NOMO-1 treated with dmso at 0.1 percent for 144 hours (cell line): ENCODE data around the gene GZMB.
"Not testable (repeated sequence)": the region's sequence is repeated elsewhere in the genome, so short reads cannot be mapped to it uniquely, and the experiment has no call there.

Source experiments
- DNase-seq: peaks from one replicate; lab custom pipeline; 2025; ENCODE audit not compliant: unreplicated experiment; lab: John Stamatoyannopoulos, UW

The GZMB gene

GRCh38 chr14:24631749-24632335 lies 2.1 kb downstream of the GZMB start:
- no peak for DNase-seq

- DNase-seq, result no peak
Measured at GRCh38 chr14:24630872-24631477, 3.0 kb downstream of the GZMB start.

- DNase-seq, result no peak
Measured at GRCh38 chr14:24630087-24630871, 3.7 kb downstream of the GZMB start.

GRCh38 chr14:24629521-24629920 lies 4.5 kb downstream of the GZMB start:
- no peak for DNase-seq

- DNase-seq, result no peak
Measured at GRCh38 chr14:24613747-24614146, 20.2 kb downstream of the GZMB start.

- peak; percentile 5 for DNase-seq
Measured at GRCh38 chr14:24613241-24613640, 20.7 kb downstream of the GZMB start.

GRCh38 chr14:24612196-24612595 lies 21.8 kb downstream of the GZMB start:
- DNase-seq, result no peak

GRCh38 chr14:24609655-24610344 lies 24.2 kb downstream of the GZMB start, which contains the start of gene GZMH:
Gene GZMH (minus strand): TSS chr14:24609685. CDS start chr14:24609613, 72 bp downstream.
- DNase-seq, result no peak

DNA sequence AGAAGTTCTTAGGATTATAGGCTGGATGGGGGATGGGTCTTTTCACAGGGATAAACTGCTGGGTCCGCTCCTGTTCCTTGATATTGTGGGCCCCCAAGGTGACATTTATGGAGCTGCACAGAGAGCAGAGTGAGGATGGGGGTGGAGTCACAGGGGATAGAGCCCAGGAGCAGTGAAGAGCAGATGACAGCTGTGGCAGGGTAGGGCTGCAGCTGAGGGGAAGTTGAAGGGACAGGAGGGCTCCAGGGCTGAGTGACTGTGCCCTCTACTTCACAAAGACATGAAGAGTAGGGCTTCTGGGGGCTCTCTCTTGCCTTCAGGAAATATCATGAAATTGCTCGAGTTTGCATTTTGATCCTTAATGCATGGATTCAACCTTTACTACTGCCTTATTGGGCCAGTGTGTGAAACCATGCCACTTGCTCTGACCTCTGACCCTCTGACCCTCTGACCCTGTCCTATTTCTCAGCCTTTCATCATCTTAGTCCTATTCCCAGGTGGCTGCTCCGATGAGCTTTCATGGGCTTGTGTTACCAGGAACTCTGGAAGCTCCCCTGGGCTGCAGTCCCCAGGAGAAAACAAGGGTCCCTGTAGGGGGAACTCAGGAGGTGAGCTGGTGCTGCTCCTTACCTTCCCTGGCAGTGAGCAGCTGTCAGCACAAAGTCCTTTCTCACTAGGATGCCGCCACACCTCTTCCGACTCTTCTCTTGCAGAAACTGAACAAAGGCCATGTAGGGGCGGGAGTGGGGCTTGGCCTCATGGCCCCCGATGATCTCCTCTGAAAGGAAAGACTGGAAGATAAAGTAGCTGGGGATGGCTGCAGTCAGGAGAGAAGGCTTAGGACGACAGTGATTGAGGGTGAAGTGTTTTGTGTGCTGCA lies 26.1 kb downstream of the GZMB start:
- DNase-seq, result peak; percentile 8

- peak; percentile 1 for DNase-seq
Measured at GRCh38 chr14:24607081-24607480, 26.9 kb downstream of the GZMB start.

- peak; percentile 34 for DNase-seq
Measured at GRCh38 chr14:24606297-24606696, 27.7 kb downstream of the GZMB start.

DNA sequence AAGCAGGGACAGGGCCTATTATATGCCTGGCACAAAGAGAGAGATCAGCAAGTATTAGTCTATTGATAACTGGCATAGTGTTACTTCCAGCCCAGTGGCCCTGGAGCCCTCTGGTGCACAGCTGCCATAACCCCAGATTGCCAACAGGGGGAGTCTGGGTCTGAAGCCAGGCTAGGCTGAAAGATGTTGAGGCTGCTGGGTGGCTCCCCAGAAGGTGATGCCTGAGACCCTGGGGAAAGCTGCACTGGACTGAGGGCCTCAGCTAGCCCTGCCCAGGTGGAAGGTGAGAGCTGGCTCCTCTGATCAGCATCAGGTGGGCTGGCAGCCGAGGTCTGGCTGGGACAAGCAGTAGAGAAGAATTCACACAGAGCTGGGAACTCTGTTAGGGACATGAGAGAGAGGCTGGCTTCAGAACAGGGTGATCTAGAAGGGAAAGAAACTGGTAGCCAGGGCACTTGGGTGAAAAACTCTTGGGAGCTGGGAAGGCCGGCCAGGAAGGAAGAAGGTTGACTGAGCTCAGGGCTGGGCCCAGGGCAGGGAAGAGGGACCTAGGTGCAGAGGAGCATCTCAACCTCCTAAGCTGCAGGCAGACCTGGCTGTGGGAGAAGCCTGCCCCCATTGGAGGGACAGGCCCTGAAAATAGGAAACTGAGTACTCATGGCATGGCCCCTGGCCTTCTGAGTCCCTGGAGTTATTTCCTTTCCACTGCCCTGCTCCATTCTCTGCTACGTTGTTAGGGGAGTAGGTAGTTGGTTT lies 28.4 kb downstream of the GZMB start:
- peak; percentile 64 for DNase-seq

DNA sequence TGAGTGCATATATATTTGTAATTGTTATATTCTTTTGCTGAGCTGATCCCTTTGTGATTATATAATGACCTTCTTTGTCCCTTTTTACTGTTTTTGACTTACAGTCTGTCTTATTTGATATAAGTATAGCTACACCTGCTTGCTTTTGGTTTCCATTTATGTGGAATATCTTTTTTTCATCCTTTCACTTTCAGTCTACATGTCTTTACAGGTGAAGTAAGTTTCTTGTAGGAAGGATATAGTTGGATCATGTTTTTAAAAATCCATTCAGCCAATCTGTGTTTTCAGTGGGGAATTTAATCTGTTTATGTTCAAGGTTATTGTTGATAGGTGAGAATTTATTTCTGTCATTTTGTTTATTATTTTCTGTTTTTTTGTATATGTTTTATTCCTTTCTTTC lies 36.6 kb downstream of the GZMB start:
- DNase-seq, result no peak

GRCh38 chr14:24595073-24595808 lies 38.7 kb downstream of the GZMB start:
- no peak for DNase-seq

DNA sequence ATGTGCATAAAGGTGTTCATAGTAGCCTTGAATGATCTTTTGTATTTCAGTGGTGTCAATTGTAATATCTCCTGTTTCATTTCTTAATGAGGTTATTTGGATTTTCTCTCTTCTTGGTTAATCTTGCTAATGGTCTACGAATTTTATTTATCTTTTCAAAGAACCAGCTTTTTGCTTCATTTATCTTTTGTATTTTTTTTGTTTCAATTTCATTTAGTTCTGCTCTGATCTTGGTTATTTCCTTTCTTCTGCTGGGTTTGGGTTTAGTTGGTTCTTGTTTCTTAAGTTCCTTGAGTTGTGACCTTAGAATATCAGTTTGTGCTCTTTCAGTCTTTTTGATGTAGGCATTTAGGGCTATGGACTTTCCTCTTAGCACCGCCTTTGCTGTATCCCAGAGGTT lies 43.0 kb downstream of the GZMB start:
- DNase-seq, result not testable (repeated sequence)

DNA sequence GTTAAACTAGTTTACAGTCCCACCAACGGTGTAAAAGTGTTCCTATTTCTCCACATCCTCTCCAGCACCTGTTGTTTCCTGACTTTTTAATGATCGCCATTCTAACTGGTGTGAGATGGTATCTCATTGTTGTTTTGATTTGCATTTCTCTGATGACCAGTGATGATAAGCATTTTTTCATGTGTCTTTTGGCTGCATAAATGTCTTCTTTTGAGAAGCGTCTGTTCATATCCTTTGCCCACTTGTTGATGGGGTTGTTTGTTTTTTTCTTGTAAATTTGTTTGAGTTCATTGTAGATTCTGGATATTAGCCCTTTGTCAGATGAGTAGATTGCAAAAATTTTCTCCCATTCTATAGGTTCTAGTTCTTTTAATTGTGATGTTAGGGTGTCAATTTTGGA lies 49.6 kb downstream of the GZMB start:
- DNase-seq, result not testable (repeated sequence)
